Mucosa of gallbladder (tissue), 1 donor: ENCODE results near the gene PDE6G. TPM values are rescaled to one million over a fixed set of nuclear protein-coding genes. Genes with fewer than 3 reads are reported as not detected.
A peak's percentile ranks its signal among the peaks of the same experiment; 100 is the strongest.
"Not testable (repeated sequence)": the region's sequence is repeated elsewhere in the genome, so short reads cannot be mapped to it uniquely, and the experiment has no call there.

ENCODE experiments used
- DNase-seq: peaks from one replicate; pipeline ENCODE4 v3.0.0-alpha.2; 2020; ENCODE audit warnings: low spot score
- total RNA-seq: library from RNA; stranded (reverse); gene quantifications from one replicate; pipeline ENCODE4 v1.2.1, GENCODE V29; 2021
- donor health status: DM: no; HTN: no; CAD: no.

PDE6G gene
- total RNA-seq, 1 donor from 2014 or later, result 0.32 TPM

GRCh38 chr17:81635431-81635830 lies 20.9 kb downstream of the PDE6G start:
- no peak for DNase-seq

DNA sequence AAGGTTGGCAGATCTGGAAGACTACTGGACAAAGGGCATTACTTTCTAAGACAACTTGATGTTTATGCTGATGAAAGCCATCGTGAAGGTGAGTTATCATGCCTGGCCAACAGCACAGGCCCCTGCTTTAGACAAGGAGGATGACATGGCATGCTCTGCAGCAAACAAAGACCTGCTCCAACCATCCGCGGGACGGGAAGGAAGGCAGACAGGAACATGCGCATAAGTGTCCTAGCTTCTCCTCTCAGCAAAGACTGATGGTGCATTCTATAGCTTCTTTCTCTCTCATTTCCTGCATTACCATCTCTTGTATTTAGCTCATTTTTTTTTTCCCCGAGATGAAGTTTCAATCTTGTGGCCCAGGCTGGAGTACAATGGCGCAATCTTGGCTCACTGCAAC lies 24.9 kb downstream of the PDE6G start:
- no peak for DNase-seq

DNA sequence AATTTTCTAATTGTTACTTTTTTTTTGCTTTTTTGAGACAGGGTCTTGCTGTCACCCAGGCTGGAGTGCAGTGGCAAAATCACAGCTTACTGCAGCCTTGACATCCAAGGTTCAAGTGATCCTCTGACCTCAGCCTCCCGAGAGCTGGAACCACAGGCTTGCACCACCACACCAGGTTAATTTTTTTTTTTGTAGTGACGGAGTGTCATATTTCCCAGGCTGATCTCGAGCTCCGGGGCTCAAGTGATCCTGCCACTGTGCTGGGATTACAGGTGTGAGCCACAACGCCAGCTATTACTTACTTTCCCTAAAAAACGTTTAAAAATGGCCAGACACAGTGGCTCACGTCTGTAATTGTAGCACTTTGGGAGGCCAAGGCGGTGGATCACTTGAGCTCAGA lies 26.1 kb downstream of the PDE6G start:
- no peak for DNase-seq

DNA sequence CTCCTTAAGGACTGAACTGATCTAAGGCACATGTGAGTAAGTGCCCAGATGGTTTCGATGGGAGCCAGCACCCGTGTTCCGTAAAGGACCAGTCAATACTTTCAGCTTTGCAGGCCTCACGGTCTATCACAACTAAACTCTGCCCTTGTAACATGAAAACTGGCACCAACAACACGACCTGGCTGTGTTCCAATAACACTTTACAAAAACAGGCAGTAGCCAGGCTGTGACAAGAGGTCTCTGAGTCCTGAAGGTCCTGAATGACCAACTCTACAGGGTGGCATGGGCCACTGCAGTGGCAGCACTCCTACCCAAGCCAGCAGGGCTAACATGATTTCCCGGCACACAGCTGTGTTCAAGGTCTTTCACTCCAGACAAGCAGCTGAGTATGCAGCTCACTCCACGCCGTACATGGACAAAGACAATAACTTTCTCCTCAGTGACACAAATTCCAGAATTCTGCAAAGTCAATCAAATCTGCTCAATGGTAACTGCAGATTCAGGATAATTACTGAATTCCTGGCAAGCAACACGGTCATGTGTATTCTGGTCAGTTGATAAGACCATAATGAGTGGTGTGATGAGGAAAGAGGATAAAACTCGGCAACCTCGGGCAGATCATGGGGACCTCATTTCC lies 34.7 kb downstream of the PDE6G start:
- DNase-seq, result no peak

DNA sequence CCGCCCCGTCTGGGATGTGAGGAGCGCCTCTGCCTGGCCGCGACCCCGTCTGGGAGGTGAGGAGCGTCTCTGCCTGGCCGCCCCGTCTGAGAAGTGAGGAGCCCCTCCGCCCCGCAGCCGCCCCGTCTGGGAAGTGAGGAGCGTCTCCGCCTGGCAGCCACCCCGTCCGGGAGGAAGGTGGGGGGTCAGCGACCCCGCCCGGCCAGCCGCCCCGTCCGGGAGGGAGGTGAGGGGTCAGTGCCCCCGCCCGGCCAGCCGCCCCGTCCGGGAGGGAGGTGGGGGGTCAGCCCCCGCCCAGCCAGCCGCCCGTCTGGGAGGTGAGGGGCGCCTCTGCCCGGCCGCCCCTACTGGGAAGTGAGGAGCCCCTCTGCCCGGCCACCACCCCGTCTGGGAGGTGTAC lies 38.0 kb downstream of the PDE6G start:
- not testable (repeated sequence) for DNase-seq

GRCh38 chr17:81616877-81617276 lies 39.5 kb downstream of the PDE6G start:
- DNase-seq, result no peak

GRCh38 chr17:81615401-81615930 lies 40.9 kb downstream of the PDE6G start:
- no peak for DNase-seq

DNA sequence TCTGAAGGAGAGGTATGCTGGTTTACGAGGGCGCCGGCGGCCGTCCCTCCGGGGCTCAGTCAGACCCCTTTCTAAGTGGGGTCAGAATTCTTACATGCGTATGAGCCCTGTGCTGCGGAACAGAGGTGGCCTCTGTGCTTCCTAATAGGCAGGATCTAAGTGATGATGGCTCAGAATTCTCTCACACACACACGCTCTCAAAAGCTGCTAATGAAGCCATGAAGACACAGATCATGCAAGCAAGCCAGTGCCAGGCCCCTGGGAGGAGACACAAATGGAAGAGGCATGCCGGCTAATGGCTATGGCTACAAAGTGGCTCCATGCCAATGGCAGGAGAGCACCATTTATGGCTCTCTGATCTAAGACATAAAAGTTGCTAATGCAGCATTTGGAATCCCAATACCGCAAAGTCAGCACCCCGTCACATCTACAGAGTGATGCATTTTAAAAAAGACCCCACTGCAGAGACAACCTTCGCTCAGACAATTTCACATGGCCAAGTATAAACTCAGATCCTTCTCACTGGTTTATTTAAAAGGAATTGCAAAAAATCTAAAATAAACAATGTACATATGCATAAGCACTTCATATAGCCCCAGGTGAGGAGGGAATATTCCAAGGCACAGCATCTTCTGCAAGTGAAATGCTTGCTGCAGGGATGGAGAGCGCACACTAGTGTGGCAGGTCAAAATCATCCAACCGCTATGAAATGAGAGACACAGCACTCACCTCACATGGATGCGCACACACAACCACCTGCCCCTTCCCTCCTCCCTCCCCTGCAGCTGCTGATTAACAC lies 44.0 kb downstream of the PDE6G start:
- DNase-seq, result no peak

GRCh38 chr17:81609541-81610311 lies 46.6 kb downstream of the PDE6G start:
- no peak for DNase-seq

GRCh38 chr17:81608605-81609004 lies 47.7 kb downstream of the PDE6G start:
- DNase-seq, result no peak

DNA sequence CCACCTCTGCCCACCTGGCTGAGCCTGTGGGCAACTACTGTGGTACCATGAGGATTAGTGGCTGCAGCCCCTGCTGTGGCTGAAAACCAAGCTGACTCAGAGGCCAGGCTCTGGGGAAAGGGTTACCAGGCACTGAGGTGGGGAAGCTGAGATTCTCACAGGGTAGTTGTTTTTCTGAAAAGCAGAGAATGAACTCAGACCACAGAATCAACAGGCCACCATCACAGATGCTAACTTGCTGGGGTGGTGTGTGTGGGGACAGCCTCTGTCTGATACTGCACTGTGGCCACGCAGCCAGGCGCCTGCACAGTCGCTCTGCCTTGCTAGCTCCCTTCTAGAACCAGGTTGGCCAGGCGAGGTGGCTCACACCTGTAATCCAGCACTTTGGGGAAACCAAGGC lies 48.3 kb downstream of the PDE6G start:
- no peak for DNase-seq

- no peak for DNase-seq
Observed at GRCh38 chr17:81607431-81607830, 48.9 kb downstream of the PDE6G start.

DNA sequence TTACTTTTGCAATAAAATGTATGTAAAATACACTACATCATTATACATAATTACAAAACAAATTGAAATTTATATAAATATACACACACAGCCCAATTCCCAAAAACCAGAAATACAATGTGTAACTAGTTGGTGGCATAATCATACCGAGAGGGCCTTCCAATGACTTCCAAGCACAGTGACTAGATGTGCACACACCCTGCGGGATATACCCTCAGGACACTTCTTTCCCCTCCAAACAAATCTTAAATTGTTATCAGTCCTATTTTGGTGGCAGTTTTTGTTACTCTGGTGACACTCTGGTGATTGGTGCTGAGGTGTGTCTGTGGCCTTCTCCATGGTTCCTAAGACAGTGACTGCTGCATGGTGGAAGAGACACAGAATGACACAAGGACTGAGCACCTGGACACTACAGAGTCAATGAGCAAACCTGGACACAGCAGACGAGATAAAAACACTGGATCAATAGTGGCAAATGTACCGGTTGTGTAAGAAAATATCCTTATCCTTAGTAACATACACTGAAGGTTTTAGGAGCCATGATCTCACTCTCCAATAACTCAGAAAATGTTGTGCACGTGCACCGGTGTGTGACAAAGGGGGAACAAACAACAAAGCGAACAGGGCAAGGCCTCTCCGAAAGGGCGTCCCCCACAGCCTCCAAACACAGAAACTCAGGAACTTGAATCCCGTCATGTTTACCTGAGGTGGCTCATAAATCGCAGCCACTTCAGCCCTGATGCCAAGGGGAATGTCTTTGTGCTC lies 52.3 kb downstream of the PDE6G start:
- no peak for DNase-seq

DNA sequence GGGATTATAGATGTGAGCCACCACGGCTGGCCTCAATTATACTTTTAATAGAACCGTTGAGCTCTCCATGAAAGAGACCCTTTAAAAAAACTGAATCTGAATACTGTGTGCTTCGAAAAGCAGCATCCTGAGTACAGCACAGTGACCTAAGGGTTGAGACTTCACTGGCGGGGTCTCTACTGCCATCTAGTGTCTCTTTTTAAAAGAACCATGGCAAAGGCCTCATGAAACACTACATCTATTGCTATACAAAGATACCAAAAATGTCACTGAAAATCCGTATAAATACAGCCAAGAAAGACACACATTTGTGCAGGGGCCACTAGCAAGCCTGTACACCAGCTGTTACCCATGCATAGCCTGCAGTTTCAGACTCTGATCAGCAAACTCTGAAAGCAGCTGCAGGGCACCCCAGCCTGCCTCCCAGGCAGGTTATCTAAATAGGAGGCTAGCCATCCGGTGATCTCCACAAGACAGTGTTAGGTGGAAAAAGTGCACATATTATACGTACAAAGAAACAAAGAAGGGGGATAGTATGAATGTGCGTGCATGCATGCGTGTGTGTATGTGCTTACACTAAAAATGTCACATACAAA lies 54.7 kb downstream of the PDE6G start:
- DNase-seq, result peak; percentile 38

Other genes starting within 250 kb of the PDE6G start
- gene ACTG1, start 143.7 kb downstream of the PDE6G start, total RNA-seq, result 2,344 TPM
- gene FSCN2, start 128.2 kb downstream of the PDE6G start, total RNA-seq, result 1.4 TPM
- 37.0 TPM for gene FAAP100, start 104.2 kb downstream of the PDE6G start, total RNA-seq
- gene NPLOC4, start 19.4 kb downstream of the PDE6G start, total RNA-seq, result 79.4 TPM
- 1.6 TPM for gene TSPAN10, start 19.3 kb downstream of the PDE6G start, total RNA-seq
- 38.4 TPM for gene OXLD1, start 10.1 kb upstream of the PDE6G start, total RNA-seq
- 20.3 TPM for gene CCDC137, start 10.2 kb upstream of the PDE6G start, total RNA-seq
- gene ARL16, start 27.3 kb upstream of the PDE6G start, total RNA-seq, result 37.6 TPM
- gene HGS, start 27.5 kb upstream of the PDE6G start, total RNA-seq, result 137 TPM
- 48.6 TPM for gene MRPL12, start 46.8 kb upstream of the PDE6G start, total RNA-seq
- gene SLC25A10, start 55.7 kb upstream of the PDE6G start, total RNA-seq, result 34.1 TPM
- 0.20 TPM for gene GCGR, start 147.6 kb upstream of the PDE6G start, total RNA-seq
- 85.3 TPM for gene MCRIP1, start 176.7 kb upstream of the PDE6G start, total RNA-seq
- not detected for gene PPP1R27, start 178.5 kb upstream of the PDE6G start, total RNA-seq
- gene P4HB, start 204.0 kb upstream of the PDE6G start, total RNA-seq, result 611 TPM
- 340 TPM for gene ARHGDIA, start 214.8 kb upstream of the PDE6G start, total RNA-seq
- gene ALYREF, start 235.0 kb upstream of the PDE6G start, total RNA-seq, result 48.1 TPM
- gene ANAPC11, start 235.2 kb upstream of the PDE6G start, total RNA-seq, result 124 TPM
- gene NPB, start 245.7 kb upstream of the PDE6G start, total RNA-seq, result 0.55 TPM